IMR-90 (cell line): ENCODE data around the gene HSF2BP. TPM values are rescaled to one million over a fixed set of nuclear protein-coding genes. Genes with fewer than 3 reads are reported as not detected.

ENCODE experiments used
- ATAC-seq: fragments of 200-7000 bp; cut with Tn5 transposase; 2 replicates; pipeline ENCODE4 v1.9.1; 2020; ENCODE audit warnings: low read depth, mild to moderate bottlenecking, moderate library complexity
- BruUV-seq: library from RNA; stranded (reverse); fragments of 400-500 nt; replicated peaks from 2 replicates; lab custom pipeline; 2021; lab: Mats Ljungman, UMichigan
- CTCF ChIA-PET: fragments of 300-600 bp; formaldehyde crosslinking; extraction: SDS; loops from one replicate; lab custom pipeline; 2021; ENCODE audit warnings: antibody characterized with exemption; lab: Yijun Ruan, JAX
- POLR2A ChIA-PET: fragments of 300-600 bp; sonication (Branson Sonifier 250); formaldehyde crosslinking; loops from one replicate; lab custom pipeline; 2022; ENCODE audit warnings: antibody characterized with exemption; ENCODE audit not compliant: unreplicated experiment; lab: Charles Lee
- DNase-seq: peaks from one replicate; pipeline ENCODE4 v3.0.0; 2013
- H2AFZ ChIP-seq: replicated peaks from 2 replicates; pipeline ENCODE3; 2013; ENCODE audit warnings: low read length, mild to moderate bottlenecking; ENCODE audit not compliant: poor library complexity
- H2AK5ac ChIP-seq: 2 replicates; pipeline ENCODE4 v1.6.1; 2013; ENCODE audit warnings: low read depth, low read length, inconsistent platforms
- H2AK9ac ChIP-seq: replicated peaks from 2 replicates; pipeline ENCODE3; 2013; ENCODE audit warnings: mild to moderate bottlenecking, low read depth, low read length, moderate library complexity; ENCODE audit not compliant: poor library complexity
- H2BK120ac ChIP-seq: 2 replicates; pipeline ENCODE4 v1.6.1; 2013; ENCODE audit warnings: low read depth, low read length, inconsistent platforms
- H2BK15ac ChIP-seq: 3 replicates; pipeline ENCODE4 v1.6.1; 2013; ENCODE audit warnings: low read depth, low read length, inconsistent platforms
- H2BK20ac ChIP-seq: 2 replicates; pipeline ENCODE4 v1.6.1; 2013; ENCODE audit warnings: low read depth, mild to moderate bottlenecking, inconsistent platforms, low read length, moderate library complexity
- H2BK5ac ChIP-seq: 2 replicates; pipeline ENCODE4 v1.6.1; 2013; ENCODE audit warnings: mild to moderate bottlenecking, low read depth, low read length, inconsistent platforms; ENCODE audit not compliant: poor library complexity, severe bottlenecking
- H3K14ac ChIP-seq: replicated peaks from 2 replicates; pipeline ENCODE4 v1.6.1; 2013; ENCODE audit warnings: low read depth, low read length, inconsistent platforms
- H3K18ac ChIP-seq: 2 replicates; pipeline ENCODE4 v1.6.1; 2013; ENCODE audit warnings: low read depth, low read length, control low read depth
- H3K23ac ChIP-seq: 2 replicates; pipeline ENCODE4 v1.6.1; 2013; ENCODE audit warnings: low read depth, low read length, inconsistent platforms
- H3K27ac ChIP-seq: 2 replicates; pipeline ENCODE4 v1.5.1; 2013; ENCODE audit warnings: mild to moderate bottlenecking, control low read depth, low read length; ENCODE audit not compliant: insufficient read depth
- H3K27me3 ChIP-seq: 2 replicates; pipeline ENCODE4 v1.6.1; 2013; ENCODE audit warnings: low read length; ENCODE audit not compliant: control insufficient read depth, insufficient read depth
- H3K36me3 ChIP-seq: 2 replicates; pipeline ENCODE4 v1.6.1; 2013; ENCODE audit warnings: low read length, mixed read lengths; ENCODE audit not compliant: control insufficient read depth, insufficient read depth
- H3K4ac ChIP-seq: 2 replicates; pipeline ENCODE4 v1.6.1; 2013; ENCODE audit warnings: low read depth, low read length, inconsistent platforms
- H3K4me1 ChIP-seq: 2 replicates; pipeline ENCODE4 v1.6.1; 2013; ENCODE audit warnings: low read length, mixed read lengths; ENCODE audit not compliant: control insufficient read depth, insufficient read depth
- H3K4me2 ChIP-seq: 2 replicates; pipeline ENCODE4 v1.6.1; 2013; ENCODE audit warnings: low read depth, mild to moderate bottlenecking, control low read depth, low read length, moderate library complexity
- H3K4me3 ChIP-seq: 2 replicates; pipeline ENCODE4 v1.5.1; 2013; ENCODE audit warnings: low read depth, mild to moderate bottlenecking, control low read depth, low read length, moderate library complexity; ENCODE audit not compliant: insufficient read depth
- H3K56ac ChIP-seq: 2 replicates; pipeline ENCODE4 v1.6.1; 2013; ENCODE audit warnings: low read length, inconsistent platforms; ENCODE audit not compliant: insufficient read depth; ENCODE audit errors: extremely low read depth
- H3K79me1 ChIP-seq, 2 experiments: 2 replicates each; pipeline ENCODE4 v1.6.1; 2013; ENCODE audit warnings: low read length in 2 of 2, inconsistent platforms in 1 of 2, low read depth in 1 of 2
- H3K9ac ChIP-seq: 2 replicates; pipeline ENCODE4 v1.6.1; 2013; ENCODE audit warnings: low read depth, low read length, control low read depth
- H3K9me1 ChIP-seq: 2 replicates; pipeline ENCODE4 v1.6.1; 2013; ENCODE audit warnings: low read length, inconsistent platforms; ENCODE audit not compliant: insufficient read depth
- H3K9me3 ChIP-seq: 2 replicates; pipeline ENCODE4 v1.6.1; 2013; ENCODE audit warnings: low read length; ENCODE audit not compliant: control insufficient read depth, insufficient read depth
- H4K20me1 ChIP-seq: 2 replicates; pipeline ENCODE4 v1.6.1; 2013; ENCODE audit warnings: low read length, inconsistent platforms; ENCODE audit not compliant: insufficient read depth
- H4K5ac ChIP-seq: 2 replicates; pipeline ENCODE4 v1.6.1; 2013; ENCODE audit warnings: mild to moderate bottlenecking, low read depth, low read length, control low read depth
- H4K8ac ChIP-seq, 2 experiments: 2 replicates each; pipeline ENCODE4 v1.6.1; 2013; ENCODE audit warnings: low read depth in 2 of 2, low read length in 2 of 2, control low read depth in 1 of 2, inconsistent platforms in 1 of 2
- H4K91ac ChIP-seq: 2 replicates; pipeline ENCODE4 v1.6.1; 2013; ENCODE audit warnings: low read depth, low read length, inconsistent platforms; ENCODE audit not compliant: insufficient read depth
- CTCF ChIP-seq: conservative IDR thresholded peaks from 2 replicates; pipeline ENCODE4 v1.5.1; 2012; ENCODE audit warnings: mild to moderate bottlenecking, low read depth, low read length, improper control_type of control experiment
- FOS ChIP-seq: fragments of 150-350 bp; IDR thresholded peaks from 2 replicates; pipeline ENCODE4 v1.6.1; 2016; ENCODE audit warnings: low read depth, low read length
- MXI1 ChIP-seq: IDR thresholded peaks from 2 replicates; pipeline ENCODE4 v1.6.1; 2012; ENCODE audit warnings: low read depth, mild to moderate bottlenecking, low read length, moderate library complexity, borderline replicate concordance
- NFE2L2 ChIP-seq: fragments of 150-350 bp; IDR thresholded peaks from 2 replicates; pipeline ENCODE4 v1.6.1; 2016; ENCODE audit warnings: low read depth, mild to moderate bottlenecking, low read length
- RAD21 ChIP-seq: IDR thresholded peaks from 2 replicates; pipeline ENCODE4 v1.6.1; 2012; ENCODE audit warnings: low read length, improper control_type of control experiment
- USF2 ChIP-seq: fragments of 150-350 bp; IDR thresholded peaks from 2 replicates; pipeline ENCODE4 v1.6.1; 2017; ENCODE audit warnings: mild to moderate bottlenecking, antibody characterized with exemption, low read length, low read depth
- WGBS, 2 experiments: methylation state at CpG; one replicate each; pipeline versions ENCODE4 v1.1.5 to v1.1.7; 2013; ENCODE audit warnings: missing lambda C conversion rate in 2 of 2; ENCODE audit not compliant: insufficient read length in 1 of 2; ENCODE audit errors: extremely low coverage in 2 of 2; 5-methylcytosine and 5-hydroxymethylcytosine counted together
- dilution Hi-C: fragments of 300-500 bp; cut with HindIII; formaldehyde crosslinking; loops from one replicate; pipeline ENCODE4 v1.14.3; 2018; ENCODE audit warnings: low sequenced_read_pairs; ENCODE audit not compliant: unreplicated experiment
- in situ Hi-C: fragments of 300-500 bp; cut with MboI; formaldehyde crosslinking; loops from 3 replicates; pipeline ENCODE4 v1.14.3; 2019; ENCODE audit warnings: low sequenced_read_pairs, inconsistent platforms, mixed read lengths
- intact Hi-C: fragments of 100-400 bp; cut with micrococcal nuclease; formaldehyde crosslinking; loops from 2 replicates; pipeline ENCODE4 v1.10.0; 2022
- polyA plus RNA-seq, 3 experiments: library from polyadenylated mRNA; depleted of rRNA; stranded (reverse); fragments of >200 nt; gene quantifications; 2 replicates each; pipeline ENCODE4 v1.2.3, GENCODE V29; 2012; ENCODE audit warnings: low replicate concordance in 1 of 3
- total RNA-seq: library from RNA; depleted of rRNA; stranded (reverse); fragments of >200 nt; gene quantifications from 2 replicates; pipeline ENCODE4 v1.2.3, GENCODE V29; 2012

Gene HSF2BP
- total and polyA plus RNA-seq, 2 of the 4 experiments (the other 2 are of a cell fraction) = 0.87 to 0.90 TPM

- Histone ChIP-seq H3K9me3 (peaks cover 2% of the 10 kb centered on the region; the same call in 1 of the 2 replicates), H3K9me1 (no peaks in the 10 kb centered on the region), H2AK5ac (no peak overlapping the region), H3K4me1 (peaks cover 8% of the 10 kb centered on the region; the same call in 1 of the 2 replicates), H2BK15ac (no peak overlapping the region), H3K56ac (no peak overlapping the region), H3K4ac (no peak overlapping the region), H3K27ac (no peak overlapping the region), H2BK120ac (no peak overlapping the region), H2AK9ac (peak overlapping the region; percentile 76), H3K4me3 (no peak overlapping the region), H4K20me1 (no peaks in the 10 kb centered on the region), H2BK20ac (no peak overlapping the region), H4K5ac (no peak overlapping the region), H3K79me1 (no peaks in the 10 kb centered on the region), H4K8ac (no peak overlapping the region), H3K14ac (no peak overlapping the region), H3K9ac (no peak overlapping the region), H3K36me3 (no peaks in the 10 kb centered on the region), H3K27me3 (no peaks in the 10 kb centered on the region; the same call in 1 of the 2 replicates), H2BK5ac (no peak overlapping the region), H3K23ac (no peak overlapping the region), H2AFZ (no peak overlapping the region), H4K91ac (no peak overlapping the region), H3K18ac (no peak overlapping the region), H3K4me2 (no peak overlapping the region)
- intact Hi-C loops = no loop called here
- CTCF ChIA-PET = no interaction called here
- 100% methylated on average over 1 of the region's 9 CpGs; no CpG with 5 or more reads in 1 of the 2 experiments for WGBS, 2 experiments
- POLR2A ChIA-PET = no interaction called here
- ATAC-seq = no peak
- dilution Hi-C loops = no loop called here
- TF ChIP-seq RAD21 (no peak), NFE2L2 (no peak), MXI1 (no peak), FOS (no peak), USF2 (no peak), CTCF (no peak)
- BruUV-seq = no TSS peak
- in situ Hi-C loops = no loop called here
- DNase-seq = no peak
Observed at GRCh38 chr21:43707462-43707861, 48.2 kb upstream of the HSF2BP start.
